Cardiac muscle cell (in vitro differentiated cells and primary cell): Measurements from ENCODE around the gene PCDH15. TPM values are rescaled to one million over a fixed set of nuclear protein-coding genes. Genes with fewer than 3 reads are reported as not detected.
"Not testable (repeated sequence)": the region's sequence is repeated elsewhere in the genome, so short reads cannot be mapped to it uniquely, and the experiment has no call there.

Experiments
- DNase-seq, 2 donors: peaks; one replicate each; pipeline versions ENCODE4 v3.0.0 to v3.0.0-alpha.2; 2010 to 2017; ENCODE audit warnings: low read depth in 1 of 2, low spot score in 1 of 2
- H3K27ac ChIP-seq: fragments of 200-600 bp; sonication (generic); 2 replicates; pipeline ENCODE4 v1.5.1; 2016
- H3K27me3 ChIP-seq: fragments of 200-600 bp; sonication (generic); 2 replicates; pipeline ENCODE4 v1.6.0; 2016; ENCODE audit warnings: control low read depth
- H3K36me3 ChIP-seq: fragments of 200-600 bp; sonication (generic); 2 replicates; pipeline ENCODE4 v1.5.1; 2016; ENCODE audit warnings: control low read depth
- H3K4me1 ChIP-seq: fragments of 200-600 bp; sonication (generic); 2 replicates; pipeline ENCODE4 v1.8.1; 2017; ENCODE audit warnings: low read depth, mild to moderate bottlenecking, mixed run types
- H3K4me3 ChIP-seq: fragments of 200-600 bp; sonication (generic); 2 replicates; pipeline ENCODE4 v1.5.1; 2016; ENCODE audit warnings: mild to moderate bottlenecking
- H3K9me3 ChIP-seq: fragments of 200-600 bp; sonication (generic); 2 replicates; pipeline ENCODE4 v1.5.1; 2017; ENCODE audit warnings: low read depth, mild to moderate bottlenecking, control low read depth
- CTCF ChIP-seq: IDR thresholded peaks from 2 replicates; pipeline ENCODE4 v1.5.1; 2012; ENCODE audit warnings: low read depth, mild to moderate bottlenecking, low read length
- polyA plus RNA-seq: library from polyadenylated mRNA; unstranded; fragments of >200 nt; fragmentation: Nextera tagmentation; extraction: Ambion mirVana; gene quantifications from 2 replicates; pipeline ENCODE4 v1.2.1, GENCODE V29; 2016
- total RNA-seq: library from RNA; depleted of rRNA; stranded (reverse); fragments of >200 nt; gene quantifications from 2 replicates; pipeline ENCODE4 v1.2.3, GENCODE V29; 2016

The PCDH15 gene
- total and polyA plus RNA-seq, 2 experiments from 2014 or later = 0.30 TPM; not detected in 1

- Histone ChIP-seq H3K27ac (no peak overlapping the region), H3K27me3 (no peaks in the 10 kb centered on the region), H3K36me3 (no peaks in the 10 kb centered on the region), H3K9me3 (no peaks in the 10 kb centered on the region), H3K4me3 (no peak overlapping the region), H3K4me1 (peaks cover under 1% of the 10 kb centered on the region)
- no peak for TF ChIP-seq CTCF
- no peak for DNase-seq
Observed at GRCh38 chr10:54559498-54559897, 241.5 kb downstream of the PCDH15 start.

- DNase-seq = peak in 1 of 2 donors; percentile 10
- Histone ChIP-seq H3K9me3 (no peaks in the 10 kb centered on the region), H3K36me3 (no peaks in the 10 kb centered on the region), H3K27me3 (no peaks in the 10 kb centered on the region), H3K27ac (no peak overlapping the region), H3K4me3 (no peak overlapping the region), H3K4me1 (peaks cover 12% of the 10 kb centered on the region)
- no peak for TF ChIP-seq CTCF
Observed at GRCh38 chr10:54554028-54554427, 247.0 kb downstream of the PCDH15 start.

GRCh38 chr10:54550016-54550415 lies 251.0 kb downstream of the PCDH15 start:
- no peaks in the 10 kb centered on the region for H3K9me3 ChIP-seq
- no peak for DNase-seq
- H3K27ac ChIP-seq = no peak overlapping the region

GRCh38 chr10:54531296-54531695 lies 269.7 kb downstream of the PCDH15 start:
- H3K9me3 ChIP-seq = no peaks in the 10 kb centered on the region
- H3K36me3 ChIP-seq = no peaks in the 10 kb centered on the region
- no peak for DNase-seq
- no peaks in the 10 kb centered on the region for H3K4me1 ChIP-seq
- H3K27me3 ChIP-seq = no peaks in the 10 kb centered on the region
- no peak for TF ChIP-seq CTCF
- H3K27ac ChIP-seq = no peak overlapping the region
- no peak overlapping the region for H3K4me3 ChIP-seq

More at GRCh38 chr10:54550016-54550415, 251.0 kb downstream of the PCDH15 start:
- no peaks in the 10 kb centered on the region for H3K36me3 ChIP-seq
- H3K27me3 ChIP-seq = no peaks in the 10 kb centered on the region
- no peak for TF ChIP-seq CTCF
- no peak overlapping the region for H3K4me3 ChIP-seq
- H3K4me1 ChIP-seq = peaks cover 12% of the 10 kb centered on the region

GRCh38 chr10:54530299-54530698 lies 270.7 kb downstream of the PCDH15 start:
- Histone ChIP-seq H3K27me3 (no peaks in the 10 kb centered on the region), H3K36me3 (no peaks in the 10 kb centered on the region), H3K27ac (no peak overlapping the region), H3K9me3 (no peaks in the 10 kb centered on the region), H3K4me3 (no peak overlapping the region), H3K4me1 (no peaks in the 10 kb centered on the region)
- no peak for DNase-seq
- no peak for TF ChIP-seq CTCF

- Histone ChIP-seq H3K27me3 (no peaks in the 10 kb centered on the region), H3K27ac (no peak overlapping the region), H3K36me3 (no peaks in the 10 kb centered on the region), H3K4me3 (no peak overlapping the region), H3K4me1 (no peaks in the 10 kb centered on the region), H3K9me3 (no peaks in the 10 kb centered on the region)
- DNase-seq = no peak
- no peak for TF ChIP-seq CTCF
Observed at GRCh38 chr10:54525816-54526215, 275.2 kb downstream of the PCDH15 start.

GRCh38 chr10:54515244-54515643 lies 285.8 kb downstream of the PCDH15 start:
- not testable (repeated sequence) for H3K9me3 ChIP-seq, H3K4me3 ChIP-seq, H3K36me3 ChIP-seq, H3K4me1 ChIP-seq, DNase-seq, H3K27ac ChIP-seq, H3K27me3 ChIP-seq
